Chondrocyte (in vitro differentiated cells): Measurements from ENCODE around the gene LRPAP1. TPM values are rescaled to one million over a fixed set of nuclear protein-coding genes. Genes with fewer than 3 reads are reported as not detected.
"Not testable (repeated sequence)": the region's sequence is repeated elsewhere in the genome, so short reads cannot be mapped to it uniquely, and the experiment has no call there.

Source experiments
- DNase-seq: peaks from one replicate; pipeline ENCODE4 v3.0.0; 2021; ENCODE audit warnings: mixed read lengths, low spot score
- H3K27ac Mint-ChIP-seq: one replicate; pipeline ENCODE4 v1.8.0; 2021; ENCODE audit warnings: mild to moderate bottlenecking, moderate library complexity, mixed read lengths; ENCODE audit not compliant: unreplicated experiment
- H3K27me3 Mint-ChIP-seq: 2 replicates; pipeline ENCODE4 v1.8.0; 2021; ENCODE audit warnings: low read depth, mixed read lengths
- H3K36me3 Mint-ChIP-seq: 2 replicates; pipeline ENCODE4 v1.8.0; 2021; ENCODE audit warnings: low read depth, mixed read lengths
- H3K4me1 Mint-ChIP-seq: 2 replicates; pipeline ENCODE4 v1.8.0; 2021; ENCODE audit warnings: low read depth, mild to moderate bottlenecking, mixed read lengths
- H3K4me3 Mint-ChIP-seq: one replicate; pipeline ENCODE4 v1.8.0; 2021; ENCODE audit warnings: mild to moderate bottlenecking, moderate library complexity, mixed read lengths; ENCODE audit not compliant: unreplicated experiment
- H3K9me3 Mint-ChIP-seq: 2 replicates; pipeline ENCODE4 v1.8.0; 2021; ENCODE audit warnings: low read depth, mixed read lengths
- CTCF ChIP-seq: fragments of 200-600 bp; sonication (generic); IDR thresholded peaks from 2 replicates; pipeline ENCODE4 v1.5.0; 2021; ENCODE audit warnings: antibody characterized with exemption, mild to moderate bottlenecking, moderate library complexity
- total RNA-seq: library from RNA; stranded (reverse); gene quantifications from 3 replicates; pipeline ENCODE4 v1.2.1, GENCODE V29; 2021

The LRPAP1 gene
- total RNA-seq, 1 donor from 2014 or later: 135 TPM

- H3K36me3 Mint-ChIP-seq, H3K4me1 Mint-ChIP-seq, H3K27me3 Mint-ChIP-seq, H3K27ac Mint-ChIP-seq, H3K4me3 Mint-ChIP-seq, DNase-seq, H3K9me3 Mint-ChIP-seq: not testable (repeated sequence)
- peak; percentile 70 for TF ChIP-seq CTCF
Measured at GRCh38 chr4:3566301-3566700, 34.1 kb upstream of the LRPAP1 start.

GRCh38 chr4:3564948-3565347, 32.7 kb upstream of the LRPAP1 start:
- H3K27me3 Mint-ChIP-seq, H3K4me1 Mint-ChIP-seq, H3K4me3 Mint-ChIP-seq, DNase-seq, H3K36me3 Mint-ChIP-seq, H3K27ac Mint-ChIP-seq, H3K9me3 Mint-ChIP-seq: not testable (repeated sequence)

- no peak for DNase-seq
- Mint-ChIP-seq H3K27ac (no peak overlapping the region), H3K9me3 (no peaks in the 10 kb centered on the region), H3K4me3 (no peak overlapping the region), H3K27me3 (peaks cover 6% of the 10 kb centered on the region), H3K4me1 (no peaks in the 10 kb centered on the region), H3K36me3 (no peaks in the 10 kb centered on the region)
- no peak for TF ChIP-seq CTCF
Measured at GRCh38 chr4:3563403-3563802, 31.2 kb upstream of the LRPAP1 start.

GRCh38 chr4:3562127-3562526, 29.9 kb upstream of the LRPAP1 start:
- not testable (repeated sequence) for H3K9me3 Mint-ChIP-seq, H3K36me3 Mint-ChIP-seq, H3K4me3 Mint-ChIP-seq, H3K4me1 Mint-ChIP-seq, H3K27ac Mint-ChIP-seq, DNase-seq, H3K27me3 Mint-ChIP-seq

- not testable (repeated sequence) for H3K36me3 Mint-ChIP-seq, H3K4me1 Mint-ChIP-seq, H3K9me3 Mint-ChIP-seq, H3K4me3 Mint-ChIP-seq, H3K27ac Mint-ChIP-seq, DNase-seq
- H3K27me3 Mint-ChIP-seq: peaks cover 15% of the 10 kb centered on the region
Measured at GRCh38 chr4:3560465-3560864, 28.2 kb upstream of the LRPAP1 start.

- peak; percentile 63 for DNase-seq
Measured at GRCh38 chr4:3559381-3560290, 27.4 kb upstream of the LRPAP1 start.

GRCh38 chr4:3558514-3558836, 26.3 kb upstream of the LRPAP1 start:
- DNase-seq: peak; percentile 63
- H3K27ac Mint-ChIP-seq, H3K9me3 Mint-ChIP-seq, H3K4me3 Mint-ChIP-seq, H3K4me1 Mint-ChIP-seq, H3K36me3 Mint-ChIP-seq: not testable (repeated sequence)
- H3K27me3 Mint-ChIP-seq: peaks cover 25% of the 10 kb centered on the region

More at GRCh38 chr4:3559381-3560290, 27.4 kb upstream of the LRPAP1 start:
- H3K27me3 Mint-ChIP-seq: peaks cover 22% of the 10 kb centered on the region
- H3K27ac Mint-ChIP-seq, H3K4me3 Mint-ChIP-seq, H3K4me1 Mint-ChIP-seq, H3K9me3 Mint-ChIP-seq, H3K36me3 Mint-ChIP-seq: not testable (repeated sequence)

- H3K27ac Mint-ChIP-seq, H3K4me3 Mint-ChIP-seq, H3K4me1 Mint-ChIP-seq, H3K36me3 Mint-ChIP-seq, H3K9me3 Mint-ChIP-seq: not testable (repeated sequence)
- H3K27me3 Mint-ChIP-seq: peaks cover 25% of the 10 kb centered on the region
- DNase-seq: peak; percentile 48
Measured at GRCh38 chr4:3557676-3558513, 25.7 kb upstream of the LRPAP1 start.

- not testable (repeated sequence) for H3K4me3 Mint-ChIP-seq, H3K9me3 Mint-ChIP-seq, H3K36me3 Mint-ChIP-seq, DNase-seq, H3K27ac Mint-ChIP-seq, H3K4me1 Mint-ChIP-seq
- H3K27me3 Mint-ChIP-seq: peaks cover 25% of the 10 kb centered on the region
Measured at GRCh38 chr4:3557088-3557492, 24.9 kb upstream of the LRPAP1 start.
